HepG2 (cell line): ENCODE results near the gene FRMD1. TPM values are rescaled to one million over a fixed set of nuclear protein-coding genes. Genes with fewer than 3 reads are reported as not detected.
A peak's percentile ranks its signal among the peaks of the same experiment; 100 is the strongest.

Source experiments
- PAX8 ChIP-seq: sonication (generic); formaldehyde crosslinking; IDR thresholded peaks from 2 replicates; pipeline ENCODE4 v1.8.0; 2022; ENCODE audit warnings: mild to moderate bottlenecking, missing genetic modification reagents, borderline replicate concordance
- SRSF9 ChIP-seq: fragments of 200-400 bp; formaldehyde crosslinking; IDR thresholded peaks from 2 replicates; pipeline ENCODE4 v1.6.1; 2018; ENCODE audit warnings: borderline replicate concordance, mild to moderate bottlenecking, low read depth, low read length; ENCODE audit not compliant: insufficient read depth, poor library complexity, severe bottlenecking
- ZBTB7A ChIP-seq: sonication (generic); formaldehyde crosslinking; IDR thresholded peaks from 2 replicates; pipeline ENCODE4 v1.8.0; 2022; ENCODE audit warnings: mild to moderate bottlenecking, missing genetic modification reagents
- ZNF124 ChIP-seq: sonication (generic); formaldehyde crosslinking; IDR thresholded peaks from 2 replicates; pipeline ENCODE4 v1.4.0; 2020; ENCODE audit warnings: missing genetic modification reagents
- ZNF142 ChIP-seq: sonication (generic); formaldehyde crosslinking; IDR thresholded peaks from 2 replicates; pipeline ENCODE4 v1.4.0; 2020; ENCODE audit warnings: missing genetic modification reagents
- ZNF33A ChIP-seq: sonication (generic); formaldehyde crosslinking; IDR thresholded peaks from 2 replicates; pipeline ENCODE4 v1.5.1; 2020; ENCODE audit warnings: missing genetic modification reagents, mild to moderate bottlenecking, moderate library complexity, borderline replicate concordance
- ZNF383 ChIP-seq: sonication (generic); formaldehyde crosslinking; IDR thresholded peaks from 2 replicates; pipeline ENCODE4 v1.4.0; 2020; ENCODE audit warnings: missing genetic modification reagents, mild to moderate bottlenecking, borderline replicate concordance
- ZNF572 ChIP-seq: sonication (generic); formaldehyde crosslinking; IDR thresholded peaks from 2 replicates; pipeline ENCODE4 v1.5.1; 2020; ENCODE audit warnings: mild to moderate bottlenecking, missing genetic modification reagents
- ZNF607 ChIP-seq: sonication (generic); formaldehyde crosslinking; IDR thresholded peaks from 2 replicates; pipeline ENCODE4 v1.5.1; 2020; ENCODE audit warnings: missing genetic modification reagents, mild to moderate bottlenecking, borderline replicate concordance
- ZNF772 ChIP-seq: sonication (generic); formaldehyde crosslinking; IDR thresholded peaks from 2 replicates; pipeline ENCODE4 v1.5.0; 2020; ENCODE audit warnings: mild to moderate bottlenecking, missing genetic modification reagents
- ZNF839 ChIP-seq: sonication (generic); formaldehyde crosslinking; IDR thresholded peaks from 2 replicates; pipeline ENCODE4 v1.4.0; 2020; ENCODE audit warnings: missing genetic modification reagents, mild to moderate bottlenecking, borderline replicate concordance
- polyA plus RNA-seq, 8 experiments: library from polyadenylated mRNA; depleted of rRNA in 3 of 8; stranded (reverse) in 7 of 8; unstranded in 1 of 8; fragments of >200 nt; fragmentation: Illumina TruSeq in 4 of 8; extraction: Trizol in 4 of 8; gene quantifications; 2 replicates each; pipeline versions ENCODE4 v1.2.1 to v1.2.3, GENCODE V29; 2011 to 2016; ENCODE audit warnings: low read depth in 4 of 8, missing spikeins in 1 of 8, mixed read lengths in 1 of 8; ENCODE audit not compliant: insufficient read depth in 1 of 8
- total RNA-seq, 5 experiments: library from RNA; depleted of rRNA; stranded (reverse); fragments of >200 nt; fragmentation: Illumina TruSeq; extraction: Trizol; gene quantifications; 2 replicates each; pipeline ENCODE4 v1.2.3, GENCODE V29; 2016; ENCODE audit warnings: low read depth in 1 of 5
- TF ChIP-seq, protein P1 (sequence below): IDR thresholded peaks from 2 replicates; pipeline ENCODE4 v1.6.1; 2016; ENCODE audit warnings: missing compliant biosample characterization, missing genetic modification reagents, borderline replicate concordance
- TF ChIP-seq, protein P2 (sequence below): sonication (generic); formaldehyde crosslinking; IDR thresholded peaks from 2 replicates; pipeline ENCODE4 v1.5.1; 2020; ENCODE audit warnings: mild to moderate bottlenecking, missing genetic modification reagents, borderline replicate concordance
- TF ChIP-seq, protein P3 (sequence below): sonication (generic); formaldehyde crosslinking; IDR thresholded peaks from 2 replicates; pipeline ENCODE4 v1.5.1; 2020; ENCODE audit warnings: missing genetic modification reagents, mild to moderate bottlenecking, borderline replicate concordance
- TF ChIP-seq, protein P4 (sequence below): sonication (generic); formaldehyde crosslinking; IDR thresholded peaks from 2 replicates; pipeline ENCODE4 v1.5.0; 2020; ENCODE audit warnings: missing genetic modification reagents
- TF ChIP-seq, protein P5 (sequence below): sonication (generic); formaldehyde crosslinking; IDR thresholded peaks from 2 replicates; pipeline ENCODE4 v1.8.0; 2022; ENCODE audit warnings: mild to moderate bottlenecking, missing genetic modification reagents

The FRMD1 gene
- total and polyA plus RNA-seq, 2 of the 13 experiments (the other 11 are each of a cell fraction or from before 2014, with no cell fraction given), result 0.01 TPM; not detected in 1

GRCh38 chr6:168060521-168060931, 18.5 kb downstream of the FRMD1 start (continued):
- TF ChIP-seq, protein P1, sequence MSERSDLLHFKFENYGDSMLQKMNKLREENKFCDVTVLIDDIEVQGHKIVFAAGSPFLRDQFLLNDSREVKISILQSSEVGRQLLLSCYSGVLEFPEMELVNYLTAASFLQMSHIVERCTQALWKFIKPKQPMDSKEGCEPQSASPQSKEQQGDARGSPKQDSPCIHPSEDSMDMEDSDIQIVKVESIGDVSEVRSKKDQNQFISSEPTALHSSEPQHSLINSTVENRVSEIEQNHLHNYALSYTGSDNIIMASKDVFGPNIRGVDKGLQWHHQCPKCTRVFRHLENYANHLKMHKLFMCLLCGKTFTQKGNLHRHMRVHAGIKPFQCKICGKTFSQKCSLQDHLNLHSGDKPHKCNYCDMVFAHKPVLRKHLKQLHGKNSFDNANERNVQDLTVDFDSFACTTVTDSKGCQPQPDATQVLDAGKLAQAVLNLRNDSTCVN, result no peak
- TF ChIP-seq ZNF142 (CRISPR knock-in tag) (no peak), ZBTB7A (CRISPR knock-in tag) (no peak), ZNF607 (no peak), ZNF124 (CRISPR knock-in tag) (no peak), ZNF383 (CRISPR knock-in tag) (no peak), ZNF772 (CRISPR knock-in tag) (no peak), ZNF839 (CRISPR knock-in tag) (peak; percentile 31; the same call in 1 of the 2 replicates), ZNF572 (0 out of 2 replicates have a peak, but pooled peaks have one; percentile 46), SRSF9 (no peak), ZNF33A (no peak), PAX8 (no peak)
- TF ChIP-seq, protein P2, sequence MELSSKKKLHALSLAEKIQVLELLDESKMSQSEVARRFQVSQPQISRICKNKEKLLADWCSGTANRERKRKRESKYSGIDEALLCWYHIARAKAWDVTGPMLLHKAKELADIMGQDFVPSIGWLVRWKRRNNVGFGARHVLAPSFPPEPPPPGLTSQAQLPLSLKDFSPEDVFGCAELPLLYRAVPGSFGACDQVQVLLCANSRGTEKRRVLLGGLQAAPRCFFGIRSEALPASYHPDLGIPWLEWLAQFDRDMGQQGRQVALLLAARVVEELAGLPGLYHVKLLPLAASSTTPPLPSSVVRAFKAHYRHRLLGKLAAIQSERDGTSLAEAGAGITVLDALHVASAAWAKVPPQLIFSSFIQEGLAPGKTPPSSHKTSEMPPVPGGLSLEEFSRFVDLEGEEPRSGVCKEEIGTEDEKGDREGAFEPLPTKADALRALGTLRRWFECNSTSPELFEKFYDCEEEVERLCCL (CRISPR knock-in tag), result no peak
- TF ChIP-seq, protein P3, sequence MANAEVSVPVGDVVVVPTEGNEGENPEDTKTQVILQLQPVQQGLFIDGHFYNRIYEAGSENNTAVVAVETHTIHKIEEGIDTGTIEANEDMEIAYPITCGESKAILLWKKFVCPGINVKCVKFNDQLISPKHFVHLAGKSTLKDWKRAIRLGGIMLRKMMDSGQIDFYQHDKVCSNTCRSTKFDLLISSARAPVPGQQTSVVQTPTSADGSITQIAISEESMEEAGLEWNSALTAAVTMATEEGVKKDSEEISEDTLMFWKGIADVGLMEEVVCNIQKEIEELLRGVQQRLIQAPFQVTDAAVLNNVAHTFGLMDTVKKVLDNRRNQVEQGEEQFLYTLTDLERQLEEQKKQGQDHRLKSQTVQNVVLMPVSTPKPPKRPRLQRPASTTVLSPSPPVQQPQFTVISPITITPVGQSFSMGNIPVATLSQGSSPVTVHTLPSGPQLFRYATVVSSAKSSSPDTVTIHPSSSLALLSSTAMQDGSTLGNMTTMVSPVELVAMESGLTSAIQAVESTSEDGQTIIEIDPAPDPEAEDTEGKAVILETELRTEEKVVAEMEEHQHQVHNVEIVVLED (CRISPR knock-in tag), result no peak
- TF ChIP-seq, protein P4, sequence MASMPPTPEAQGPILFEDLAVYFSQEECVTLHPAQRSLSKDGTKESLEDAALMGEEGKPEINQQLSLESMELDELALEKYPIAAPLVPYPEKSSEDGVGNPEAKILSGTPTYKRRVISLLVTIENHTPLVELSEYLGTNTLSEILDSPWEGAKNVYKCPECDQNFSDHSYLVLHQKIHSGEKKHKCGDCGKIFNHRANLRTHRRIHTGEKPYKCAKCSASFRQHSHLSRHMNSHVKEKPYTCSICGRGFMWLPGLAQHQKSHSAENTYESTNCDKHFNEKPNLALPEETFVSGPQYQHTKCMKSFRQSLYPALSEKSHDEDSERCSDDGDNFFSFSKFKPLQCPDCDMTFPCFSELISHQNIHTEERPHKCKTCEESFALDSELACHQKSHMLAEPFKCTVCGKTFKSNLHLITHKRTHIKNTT, result no peak
- TF ChIP-seq, protein P5, sequence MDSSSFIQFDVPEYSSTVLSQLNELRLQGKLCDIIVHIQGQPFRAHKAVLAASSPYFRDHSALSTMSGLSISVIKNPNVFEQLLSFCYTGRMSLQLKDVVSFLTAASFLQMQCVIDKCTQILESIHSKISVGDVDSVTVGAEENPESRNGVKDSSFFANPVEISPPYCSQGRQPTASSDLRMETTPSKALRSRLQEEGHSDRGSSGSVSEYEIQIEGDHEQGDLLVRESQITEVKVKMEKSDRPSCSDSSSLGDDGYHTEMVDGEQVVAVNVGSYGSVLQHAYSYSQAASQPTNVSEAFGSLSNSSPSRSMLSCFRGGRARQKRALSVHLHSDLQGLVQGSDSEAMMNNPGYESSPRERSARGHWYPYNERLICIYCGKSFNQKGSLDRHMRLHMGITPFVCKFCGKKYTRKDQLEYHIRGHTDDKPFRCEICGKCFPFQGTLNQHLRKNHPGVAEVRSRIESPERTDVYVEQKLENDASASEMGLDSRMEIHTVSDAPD (CRISPR knock-in tag), result no peak
